Vagina (tissue), 2 donors: ENCODE measurements around the gene IER5. TPM values are rescaled to one million over a fixed set of nuclear protein-coding genes. Genes with fewer than 3 reads are reported as not detected.

Experiments
- DNase-seq, 2 donors: peaks; one replicate each; pipeline ENCODE4 v3.0.0-alpha.2; 2017; ENCODE audit errors: extremely low spot score in 2 of 2
- H3K27ac ChIP-seq: fragments of 200-600 bp; sonication (generic); one replicate; pipeline ENCODE4 v1.5.1; 2019
- H3K27me3 ChIP-seq: fragments of 200-600 bp; sonication (generic); one replicate; pipeline ENCODE4 v1.5.1; 2019
- H3K36me3 ChIP-seq, 2 donors: fragments of 200-600 bp; sonication (generic); one replicate each; pipeline ENCODE4 v1.5.1; 2017 to 2019
- H3K4me1 ChIP-seq: fragments of 200-600 bp; sonication (generic); one replicate; pipeline ENCODE4 v1.5.1; 2019
- H3K4me3 ChIP-seq, 2 donors: fragments of 200-600 bp; sonication (generic); 1 replicate in 1 of 2; 2 replicates in 1 of 2; pipeline ENCODE4 v1.5.1; 2016 to 2019
- H3K9me3 ChIP-seq: fragments of 200-600 bp; sonication (generic); one replicate; pipeline ENCODE4 v1.5.1; 2019
- POLR2A ChIP-seq, 2 donors: fragments of 450-650 bp; IDR thresholded peaks; one replicate each; pipeline ENCODE4 v1.6.1; 2017; ENCODE audit warnings: antibody characterized with exemption in 2 of 2, mild to moderate bottlenecking in 2 of 2, moderate library complexity in 2 of 2
- POLR2AphosphoS5 ChIP-seq, 2 donors: sonication (generic); formaldehyde crosslinking; IDR thresholded peaks; one replicate each; pipeline ENCODE4 v1.9.0; 2017; ENCODE audit warnings: antibody characterized with exemption in 2 of 2, mild to moderate bottlenecking in 2 of 2, low read depth in 1 of 2; ENCODE audit not compliant: insufficient read depth in 1 of 2
- intact Hi-C: fragments of 100-400 bp; cut with DNase I; formaldehyde crosslinking; loops from one replicate; pipeline ENCODE4 v1.15.1; 2023
- total RNA-seq: library from RNA; depleted of rRNA; stranded (reverse); fragments of >200 nt; gene quantifications from one replicate; pipeline ENCODE4 v1.2.3, GENCODE V29; 2016
- TF ChIP-seq, protein P1 (sequence below), 3 experiments: fragments of 450-650 bp in 2 of 3; fragments of 200-600 bp in 1 of 3; sonication (generic) in 1 of 3; IDR thresholded peaks; one replicate each; pipeline ENCODE4 v1.5.1; 2017 to 2019; ENCODE audit warnings: antibody characterized with exemption in 3 of 3, mild to moderate bottlenecking in 2 of 3, moderate library complexity in 2 of 3

IER5 gene
- total RNA-seq, 1 donor from 2014 or later, result 13.0 TPM

DNA sequence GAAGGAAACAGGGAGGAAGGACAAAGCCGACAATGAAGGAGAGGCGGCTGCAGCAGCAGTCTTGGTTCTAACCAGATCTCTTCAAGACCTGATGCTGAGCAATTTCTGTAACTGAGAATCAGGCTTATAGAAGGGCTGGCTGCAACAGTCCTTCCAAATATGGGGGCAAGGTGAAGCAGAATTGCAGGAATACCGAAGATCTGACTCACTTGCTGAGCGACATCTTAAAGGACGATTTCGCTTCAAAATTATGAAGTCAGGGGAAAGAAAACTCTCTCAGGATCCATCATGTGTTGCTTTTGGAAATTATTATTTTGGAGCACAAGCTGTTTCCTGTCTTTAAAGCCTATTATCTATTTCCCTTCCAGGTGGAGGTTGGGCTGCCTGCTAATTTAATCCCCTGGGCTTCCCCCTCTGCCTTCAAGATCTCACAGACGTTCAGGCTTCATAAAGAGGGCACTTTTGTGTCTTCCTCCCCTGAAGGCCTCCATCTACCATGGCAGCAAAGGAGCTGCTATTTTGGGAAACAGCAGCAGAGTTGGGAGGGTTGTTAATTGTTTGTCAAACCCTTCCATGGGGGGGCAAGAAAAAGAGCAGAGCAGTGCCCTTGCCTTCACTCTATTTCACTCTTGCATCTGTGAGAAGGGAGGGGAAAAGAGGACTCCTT, 10.8 kb upstream of the IER5 start:
- intact Hi-C loops, result no loop called here
- TF ChIP-seq POLR2A (IDR thresholded peaks at IDR 0.05), result no peak
- TF ChIP-seq, protein P1, sequence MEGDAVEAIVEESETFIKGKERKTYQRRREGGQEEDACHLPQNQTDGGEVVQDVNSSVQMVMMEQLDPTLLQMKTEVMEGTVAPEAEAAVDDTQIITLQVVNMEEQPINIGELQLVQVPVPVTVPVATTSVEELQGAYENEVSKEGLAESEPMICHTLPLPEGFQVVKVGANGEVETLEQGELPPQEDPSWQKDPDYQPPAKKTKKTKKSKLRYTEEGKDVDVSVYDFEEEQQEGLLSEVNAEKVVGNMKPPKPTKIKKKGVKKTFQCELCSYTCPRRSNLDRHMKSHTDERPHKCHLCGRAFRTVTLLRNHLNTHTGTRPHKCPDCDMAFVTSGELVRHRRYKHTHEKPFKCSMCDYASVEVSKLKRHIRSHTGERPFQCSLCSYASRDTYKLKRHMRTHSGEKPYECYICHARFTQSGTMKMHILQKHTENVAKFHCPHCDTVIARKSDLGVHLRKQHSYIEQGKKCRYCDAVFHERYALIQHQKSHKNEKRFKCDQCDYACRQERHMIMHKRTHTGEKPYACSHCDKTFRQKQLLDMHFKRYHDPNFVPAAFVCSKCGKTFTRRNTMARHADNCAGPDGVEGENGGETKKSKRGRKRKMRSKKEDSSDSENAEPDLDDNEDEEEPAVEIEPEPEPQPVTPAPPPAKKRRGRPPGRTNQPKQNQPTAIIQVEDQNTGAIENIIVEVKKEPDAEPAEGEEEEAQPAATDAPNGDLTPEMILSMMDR (IDR thresholded peaks at IDR 0.05), result no peak
- no peak for TF ChIP-seq POLR2AphosphoS5 (IDR thresholded peaks at IDR 0.05; ENCODE audit: insufficient read depth in 1 of 2, low read depth in 1 of 2)
- Histone ChIP-seq H3K27me3 (no peaks in the 10 kb centered on the region), H3K4me1 (no peaks in the 10 kb centered on the region), H3K4me3 (no peak overlapping the region), H3K36me3 (no peaks in the 10 kb centered on the region), H3K9me3 (no peaks in the 10 kb centered on the region), H3K27ac (no peak overlapping the region)
- no peak for DNase-seq

DNA sequence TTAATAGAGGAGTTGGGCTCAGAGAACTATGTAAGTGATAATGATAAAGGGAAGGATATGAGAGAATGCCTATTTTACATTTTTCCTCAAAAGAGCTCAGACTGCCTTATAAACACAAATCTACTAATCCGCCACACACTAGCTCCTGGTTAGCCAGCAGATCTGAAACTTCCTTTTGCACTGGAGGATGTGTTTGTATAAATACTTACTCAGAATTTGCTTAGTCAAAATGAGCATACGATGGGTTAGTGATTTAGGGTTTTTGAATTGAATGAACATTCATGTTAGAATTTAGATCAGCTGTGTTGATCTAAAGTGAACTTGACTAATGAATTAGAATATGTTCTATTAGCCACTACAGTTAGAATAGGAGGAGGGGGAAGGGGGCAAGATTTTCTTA, 9.1 kb upstream of the IER5 start:
- intact Hi-C loops, result no loop called here
- H3K4me3 ChIP-seq, result no peak overlapping the region
- DNase-seq, result no peak
- H3K27ac ChIP-seq, result no peak overlapping the region
- TF ChIP-seq, protein P1 (IDR thresholded peaks at IDR 0.05), result no peak
- no peak for TF ChIP-seq POLR2AphosphoS5 (IDR thresholded peaks at IDR 0.05; ENCODE audit: insufficient read depth in 1 of 2, low read depth in 1 of 2)
- TF ChIP-seq POLR2A (IDR thresholded peaks at IDR 0.05), result no peak
- no peaks in the 10 kb centered on the region for H3K27me3 ChIP-seq
- H3K4me1 ChIP-seq, result no peaks in the 10 kb centered on the region
- H3K9me3 ChIP-seq, result no peaks in the 10 kb centered on the region
- no peaks in the 10 kb centered on the region for H3K36me3 ChIP-seq

DNA sequence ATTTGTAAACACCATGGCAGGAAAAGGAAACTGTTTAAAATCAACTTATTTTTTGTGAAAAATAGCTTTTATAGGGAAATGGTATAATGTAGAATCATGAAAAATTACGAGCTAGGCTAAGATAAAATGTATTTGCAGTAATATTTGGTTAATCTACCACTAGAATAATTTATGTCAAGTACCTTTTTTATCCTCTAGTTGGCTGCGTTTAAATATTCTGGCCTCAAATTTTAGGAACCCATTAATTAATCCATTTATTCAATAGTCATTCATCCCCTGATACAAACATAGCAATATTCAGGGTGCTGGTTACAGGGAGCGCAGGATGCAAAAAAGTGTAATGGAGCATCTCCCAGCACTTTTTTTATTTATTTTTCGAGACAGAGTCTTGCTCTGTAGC, 8.6 kb upstream of the IER5 start:
- DNase-seq, result no peak
- Histone ChIP-seq H3K4me1 (no peaks in the 10 kb centered on the region), H3K36me3 (no peaks in the 10 kb centered on the region), H3K27me3 (no peaks in the 10 kb centered on the region), H3K4me3 (no peak overlapping the region), H3K9me3 (no peaks in the 10 kb centered on the region), H3K27ac (no peak overlapping the region)
- intact Hi-C loops, result no loop called here
- TF ChIP-seq, protein P1 (IDR thresholded peaks at IDR 0.05), result no peak
- no peak for TF ChIP-seq POLR2A (IDR thresholded peaks at IDR 0.05)
- no peak for TF ChIP-seq POLR2AphosphoS5 (IDR thresholded peaks at IDR 0.05; ENCODE audit: insufficient read depth in 1 of 2, low read depth in 1 of 2)

DNA sequence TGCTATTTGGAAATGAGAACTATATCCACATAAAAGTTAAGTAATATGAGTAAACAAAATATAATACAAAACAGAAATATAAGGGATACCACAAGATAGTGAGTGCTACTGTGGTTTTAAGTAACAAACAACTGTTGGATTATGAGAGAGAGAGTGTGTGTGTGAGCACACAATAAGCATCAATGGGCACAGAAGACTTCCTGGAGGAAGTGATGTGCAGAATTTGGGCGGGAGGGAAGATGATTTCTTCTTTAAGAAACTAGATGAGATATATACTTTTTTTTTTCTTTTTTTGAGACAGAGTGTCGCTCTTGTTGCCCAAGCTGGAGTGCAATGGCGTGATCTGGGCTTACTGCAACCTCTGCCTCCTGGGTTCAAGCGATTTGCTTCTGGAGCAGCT, 7.9 kb upstream of the IER5 start:
- Histone ChIP-seq H3K36me3 (no peaks in the 10 kb centered on the region), H3K27me3 (no peaks in the 10 kb centered on the region), H3K27ac (no peak overlapping the region), H3K4me1 (no peaks in the 10 kb centered on the region), H3K9me3 (no peaks in the 10 kb centered on the region), H3K4me3 (no peak overlapping the region)
- intact Hi-C loops, result no loop called here
- TF ChIP-seq POLR2A (IDR thresholded peaks at IDR 0.05) (no peak), POLR2AphosphoS5 (IDR thresholded peaks at IDR 0.05; ENCODE audit: insufficient read depth in 1 of 2, low read depth in 1 of 2) (no peak)
- TF ChIP-seq, protein P1 (IDR thresholded peaks at IDR 0.05), result no peak
- DNase-seq, result no peak

DNA sequence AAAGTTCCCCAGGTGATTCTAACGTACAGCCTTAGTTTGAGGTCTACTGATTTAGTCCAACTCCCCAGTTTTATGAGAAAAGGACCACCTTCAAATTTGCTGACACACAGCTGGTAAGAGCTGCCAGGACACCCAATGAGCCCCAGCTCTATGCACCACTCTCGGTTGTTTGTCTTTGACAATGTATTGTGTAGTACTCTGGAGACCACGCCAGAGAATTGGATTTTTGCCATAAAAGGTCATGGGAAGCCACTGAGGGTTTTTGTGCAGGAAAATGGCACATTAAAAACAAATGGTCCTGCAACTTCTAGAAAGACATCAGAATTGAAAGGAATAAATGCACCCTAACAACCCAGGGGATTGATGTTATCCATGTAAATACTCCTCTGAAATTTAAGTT, 7.1 kb upstream of the IER5 start:
- Histone ChIP-seq H3K27me3 (no peaks in the 10 kb centered on the region), H3K27ac (no peak overlapping the region), H3K4me1 (no peaks in the 10 kb centered on the region), H3K36me3 (no peaks in the 10 kb centered on the region), H3K9me3 (no peaks in the 10 kb centered on the region), H3K4me3 (no peak overlapping the region)
- intact Hi-C loops, result no loop called here
- TF ChIP-seq, protein P1 (IDR thresholded peaks at IDR 0.05), result no peak
- no peak for TF ChIP-seq POLR2A (IDR thresholded peaks at IDR 0.05)
- TF ChIP-seq POLR2AphosphoS5 (IDR thresholded peaks at IDR 0.05; ENCODE audit: insufficient read depth in 1 of 2, low read depth in 1 of 2), result no peak
- DNase-seq, result no peak
